ENCODE measurements around the gene KIF20B. TPM values are rescaled to one million over a fixed set of nuclear protein-coding genes. Genes with fewer than 3 reads are reported as not detected.

The KIF20B gene
- total RNA-seq, 1 donor from 2014 or later: 71.5 TPM

- H3K4me3 ChIP-seq: no peak overlapping the region
- H3F3A ChIP-seq (ENCODE audit: low read depth): no peaks in the 10 kb centered on the region
- Mint-ChIP-seq H3K27me3 (ENCODE audit: insufficient read depth, low read depth) (peaks cover 2% of the 10 kb centered on the region), H3K36me3 (peaks cover 18% of the 10 kb centered on the region), H3K9me3 (no peaks in the 10 kb centered on the region), H3K4me1 (no peaks in the 10 kb centered on the region), H3K4me3 (no peak overlapping the region), H3K27ac (no peak overlapping the region)
- no peak overlapping the region for H3K27ac ChIP-seq
- H3K27me3 ChIP-seq: no peaks in the 10 kb centered on the region
- no peaks in the 10 kb centered on the region for H4K20me1 ChIP-seq (ENCODE audit: low read depth)
- no peaks in the 10 kb centered on the region for H3K9me3 ChIP-seq (ENCODE audit: low read depth)
- no peaks in the 10 kb centered on the region for H3K79me2 ChIP-seq (ENCODE audit: low read depth)
- no peak for DNase-seq (ENCODE audit: low spot score)
- no peak overlapping the region for H3K4me2 ChIP-seq
- peaks cover 9% of the 10 kb centered on the region for H3K36me3 ChIP-seq
- no peak overlapping the region for H3K9ac ChIP-seq
- no peaks in the 10 kb centered on the region for H3K4me1 ChIP-seq
- no peak overlapping the region for H2AFZ ChIP-seq (replicated peaks)
- TF ChIP-seq, protein P1, sequence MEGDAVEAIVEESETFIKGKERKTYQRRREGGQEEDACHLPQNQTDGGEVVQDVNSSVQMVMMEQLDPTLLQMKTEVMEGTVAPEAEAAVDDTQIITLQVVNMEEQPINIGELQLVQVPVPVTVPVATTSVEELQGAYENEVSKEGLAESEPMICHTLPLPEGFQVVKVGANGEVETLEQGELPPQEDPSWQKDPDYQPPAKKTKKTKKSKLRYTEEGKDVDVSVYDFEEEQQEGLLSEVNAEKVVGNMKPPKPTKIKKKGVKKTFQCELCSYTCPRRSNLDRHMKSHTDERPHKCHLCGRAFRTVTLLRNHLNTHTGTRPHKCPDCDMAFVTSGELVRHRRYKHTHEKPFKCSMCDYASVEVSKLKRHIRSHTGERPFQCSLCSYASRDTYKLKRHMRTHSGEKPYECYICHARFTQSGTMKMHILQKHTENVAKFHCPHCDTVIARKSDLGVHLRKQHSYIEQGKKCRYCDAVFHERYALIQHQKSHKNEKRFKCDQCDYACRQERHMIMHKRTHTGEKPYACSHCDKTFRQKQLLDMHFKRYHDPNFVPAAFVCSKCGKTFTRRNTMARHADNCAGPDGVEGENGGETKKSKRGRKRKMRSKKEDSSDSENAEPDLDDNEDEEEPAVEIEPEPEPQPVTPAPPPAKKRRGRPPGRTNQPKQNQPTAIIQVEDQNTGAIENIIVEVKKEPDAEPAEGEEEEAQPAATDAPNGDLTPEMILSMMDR (IDR thresholded peaks at IDR 0.05): no peak
- no peak for TF ChIP-seq EZH2 (IDR thresholded peaks at IDR 0.05)
- TF ChIP-seq EZH2phosphoT487 (IDR thresholded peaks at IDR 0.05): no peak
These were observed 44.5 kb downstream of the KIF20B start for GRCh38 chr10:89745903-89746302.

- Histone ChIP-seq H3F3A (ENCODE audit: low read depth) (no peaks in the 10 kb centered on the region), H3K9me3 (ENCODE audit: low read depth) (no peaks in the 10 kb centered on the region), H3K79me2 (ENCODE audit: low read depth) (no peaks in the 10 kb centered on the region), H3K4me2 (no peak overlapping the region), H3K27ac (no peak overlapping the region), H3K27me3 (no peaks in the 10 kb centered on the region), H2AFZ (replicated peaks) (no peak overlapping the region), H3K9ac (no peak overlapping the region), H4K20me1 (ENCODE audit: low read depth) (no peaks in the 10 kb centered on the region), H3K4me3 (no peak overlapping the region), H3K36me3 (peaks cover 16% of the 10 kb centered on the region), H3K4me1 (no peaks in the 10 kb centered on the region)
- no peak overlapping the region for H3K27ac Mint-ChIP-seq
- DNase-seq (ENCODE audit: low spot score): no peak
- H3K4me1 Mint-ChIP-seq: no peaks in the 10 kb centered on the region
- no peaks in the 10 kb centered on the region for H3K27me3 Mint-ChIP-seq (ENCODE audit: insufficient read depth, low read depth)
- TF ChIP-seq EZH2 (IDR thresholded peaks at IDR 0.05) (no peak), EZH2phosphoT487 (IDR thresholded peaks at IDR 0.05) (no peak)
- TF ChIP-seq, protein P1 (IDR thresholded peaks at IDR 0.05): no peak
- H3K36me3 Mint-ChIP-seq: peaks cover 13% of the 10 kb centered on the region
- H3K9me3 Mint-ChIP-seq: no peaks in the 10 kb centered on the region
- H3K4me3 Mint-ChIP-seq: no peak overlapping the region
These were observed 49.1 kb downstream of the KIF20B start for GRCh38 chr10:89750441-89750840.

DNA sequence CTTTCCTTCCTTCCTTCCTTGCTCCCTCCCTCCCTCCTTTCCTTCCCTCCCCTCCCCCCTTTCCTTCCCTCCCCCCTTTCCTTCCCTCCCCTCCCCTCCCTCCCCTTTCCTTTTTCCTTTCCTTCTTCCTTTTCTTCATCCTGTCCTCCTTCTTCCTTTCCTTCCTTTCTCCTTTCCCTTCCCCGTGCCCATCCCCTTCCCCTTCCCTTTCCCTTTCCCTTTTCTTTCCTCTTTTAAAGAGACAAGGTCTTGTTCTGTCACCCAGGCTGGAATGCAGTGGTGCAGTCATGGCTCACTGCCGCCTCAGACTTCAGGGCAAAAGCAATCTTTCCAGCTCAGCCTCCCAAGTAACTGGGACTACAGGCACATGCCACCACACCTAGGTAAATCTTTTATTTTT is 54.0 kb downstream of the KIF20B start:
- H3K4me1 Mint-ChIP-seq: no peaks in the 10 kb centered on the region
- H3F3A ChIP-seq (ENCODE audit: low read depth): no peaks in the 10 kb centered on the region
- H3K27ac Mint-ChIP-seq: no peak overlapping the region
- TF ChIP-seq EZH2phosphoT487 (IDR thresholded peaks at IDR 0.05) (no peak), EZH2 (IDR thresholded peaks at IDR 0.05) (no peak)
- TF ChIP-seq, protein P1 (IDR thresholded peaks at IDR 0.05): no peak
- H3K9ac ChIP-seq: no peak overlapping the region
- DNase-seq (ENCODE audit: low spot score): no peak
- no peaks in the 10 kb centered on the region for H3K4me1 ChIP-seq
- H3K4me2 ChIP-seq: no peak overlapping the region
- H3K79me2 ChIP-seq (ENCODE audit: low read depth): no peaks in the 10 kb centered on the region
- no peak overlapping the region for H2AFZ ChIP-seq (replicated peaks)
- H3K27me3 Mint-ChIP-seq (ENCODE audit: insufficient read depth, low read depth): no peaks in the 10 kb centered on the region
- H4K20me1 ChIP-seq (ENCODE audit: low read depth): no peaks in the 10 kb centered on the region
- H3K36me3 Mint-ChIP-seq: peaks cover 13% of the 10 kb centered on the region
- no peak overlapping the region for H3K27ac ChIP-seq
- peaks cover 30% of the 10 kb centered on the region for H3K36me3 ChIP-seq
- H3K9me3 Mint-ChIP-seq: no peaks in the 10 kb centered on the region
- no peak overlapping the region for H3K4me3 ChIP-seq
- H3K4me3 Mint-ChIP-seq: no peak overlapping the region
- no peaks in the 10 kb centered on the region for H3K9me3 ChIP-seq (ENCODE audit: low read depth)
- no peaks in the 10 kb centered on the region for H3K27me3 ChIP-seq

Data from neural progenitor cell (in vitro differentiated cells).